ENCODE results near the gene EYA2.

EYA2 gene

DNA sequence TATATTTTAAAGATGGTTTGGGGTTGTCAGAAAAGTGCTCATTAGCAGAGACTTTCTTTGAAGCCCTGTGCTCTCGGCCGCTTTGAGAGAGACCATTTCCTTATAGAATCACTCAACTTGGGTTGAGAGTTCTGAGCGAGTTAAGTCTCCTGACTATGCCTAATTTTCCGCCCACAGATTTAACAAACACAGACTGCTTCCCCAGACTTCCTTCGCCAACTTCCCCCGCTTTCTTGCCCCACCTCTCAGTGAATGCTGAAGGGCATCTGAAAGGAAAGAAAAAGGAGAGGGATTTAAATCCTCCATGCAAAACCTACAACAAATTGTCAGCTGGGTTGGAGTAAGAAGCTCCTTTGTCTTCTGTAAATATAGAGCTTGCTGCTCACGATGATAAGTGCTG is 224.0 kb downstream of the EYA2 start:
- no peak for DNase-seq

DNA sequence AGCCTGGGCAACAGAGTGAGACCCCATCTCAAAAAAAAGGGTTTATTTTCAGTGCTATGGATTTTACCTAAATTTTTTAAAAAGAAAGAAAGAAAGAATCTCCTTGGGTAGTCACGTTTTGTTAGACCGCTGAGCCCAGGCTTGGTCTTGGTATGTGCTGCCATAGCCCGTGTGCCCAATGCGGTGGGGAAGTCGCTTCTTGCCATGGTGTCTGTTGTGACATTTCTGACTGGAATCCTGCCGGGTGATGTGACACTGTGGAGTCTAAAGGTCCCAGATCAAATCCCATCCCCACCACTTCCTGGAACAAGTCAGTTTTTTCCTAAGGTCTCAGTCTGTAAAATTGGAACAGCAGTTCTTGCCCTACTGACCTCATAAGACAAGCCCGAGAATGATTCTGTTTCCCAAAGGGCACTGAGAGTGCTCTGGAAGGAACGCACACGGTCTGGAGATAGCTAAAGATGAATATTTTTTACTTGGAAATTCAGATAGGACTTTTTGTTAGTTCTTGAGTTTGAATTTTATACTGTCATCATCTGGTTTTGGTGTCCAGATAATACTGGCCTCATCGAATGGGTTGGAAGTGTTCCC is 225.8 kb downstream of the EYA2 start:
- DNase-seq = no peak

DNA sequence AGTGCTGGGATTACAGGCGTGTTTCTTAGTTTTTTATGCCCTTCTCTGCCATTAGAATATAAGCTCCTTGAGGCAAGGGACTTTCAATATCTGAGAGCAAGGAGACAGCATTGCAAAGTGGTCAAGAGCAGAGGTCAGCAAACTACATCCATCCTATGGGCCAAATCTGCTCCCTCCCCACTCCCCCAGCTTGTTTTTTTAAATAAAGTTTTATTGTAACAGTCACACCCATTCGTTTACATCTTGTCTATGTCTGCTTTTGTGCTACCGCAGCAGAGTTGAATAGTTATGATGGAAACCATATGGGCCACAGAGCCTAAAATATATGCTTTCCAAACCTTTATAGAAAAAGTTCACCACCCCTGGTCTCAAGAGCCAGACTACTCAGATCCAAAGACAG is 227.9 kb downstream of the EYA2 start:
- no peak for DNase-seq

DNA sequence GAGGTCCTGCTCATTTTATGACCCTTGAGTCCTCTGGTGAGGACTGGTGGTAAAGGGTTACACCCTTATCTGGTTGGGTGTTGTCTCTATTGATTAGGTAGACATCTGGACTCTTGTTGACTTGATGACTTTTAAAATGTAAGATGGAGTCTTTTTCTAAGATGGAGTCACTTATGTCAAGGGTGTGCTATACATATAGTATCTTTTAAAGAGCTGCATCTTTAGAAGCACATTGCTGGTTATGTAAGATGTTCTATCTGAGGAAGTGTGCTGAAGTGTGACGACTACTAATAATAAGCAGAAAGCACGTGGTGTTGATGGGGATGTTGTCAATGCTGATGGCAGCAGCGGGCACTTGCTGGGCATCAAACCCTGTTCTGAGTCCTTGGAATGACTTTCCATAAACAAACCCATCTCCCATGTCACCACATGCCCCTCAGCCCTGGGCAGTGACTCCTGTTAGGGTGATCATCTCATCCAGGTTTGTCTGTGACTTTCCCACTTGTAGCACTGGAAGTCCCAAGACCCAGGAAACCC is 229.6 kb downstream of the EYA2 start:
- no peak for DNase-seq

DNA sequence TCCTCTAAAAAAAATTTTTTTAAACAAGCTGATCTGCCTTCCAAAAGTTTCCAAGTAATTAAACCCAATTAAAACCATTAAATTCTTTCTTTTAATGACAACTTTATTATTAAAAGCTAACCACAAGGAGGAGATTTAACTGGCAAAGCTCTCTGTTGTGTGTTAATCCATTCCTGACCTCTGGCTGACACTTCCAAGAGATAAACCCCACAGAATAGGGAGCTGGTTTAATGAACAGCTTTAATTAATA is 230.8 kb downstream of the EYA2 start:
- DNase-seq = no peak

DNA sequence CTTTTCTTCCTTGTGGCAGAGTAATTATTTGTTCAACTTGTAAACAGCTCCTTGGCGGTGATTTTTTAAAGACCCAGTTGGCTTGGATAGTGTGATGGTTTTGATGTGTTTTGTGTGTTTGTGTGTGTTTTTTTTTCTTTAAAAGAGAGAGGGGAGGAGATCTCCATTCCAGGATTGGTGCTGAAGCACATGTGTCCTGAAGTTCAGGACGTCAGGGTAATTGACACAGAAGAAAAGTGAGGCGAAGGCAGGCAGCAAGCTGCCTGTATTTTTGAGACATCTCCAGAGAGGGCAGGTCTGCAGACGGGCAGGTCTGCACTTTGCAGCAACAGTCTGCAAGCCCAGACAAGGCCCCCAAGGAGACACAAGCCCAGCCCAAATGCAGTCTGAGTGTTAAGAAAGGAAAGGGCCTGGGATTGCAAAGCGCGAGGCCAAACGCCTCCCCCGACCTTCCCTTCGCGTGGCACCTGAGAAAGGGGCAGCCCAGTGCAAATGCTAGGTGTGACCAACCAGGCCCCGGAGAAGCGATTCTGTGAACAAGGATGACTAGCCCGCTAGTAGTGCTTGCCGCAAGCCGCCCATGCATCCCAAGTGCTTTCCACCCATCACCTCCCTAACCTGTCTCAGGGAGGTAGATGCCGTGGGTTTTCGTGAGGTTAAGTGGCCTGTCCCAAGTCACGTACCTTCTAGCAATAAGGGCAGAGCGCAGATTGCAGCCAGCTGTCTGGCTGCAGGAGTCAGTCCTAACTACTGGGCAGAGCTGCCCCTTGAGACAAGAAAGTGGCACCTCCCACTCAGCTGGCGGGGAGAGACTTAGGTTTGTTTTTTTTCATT is 231.3 kb downstream of the EYA2 start:
- DNase-seq = no peak

DNA sequence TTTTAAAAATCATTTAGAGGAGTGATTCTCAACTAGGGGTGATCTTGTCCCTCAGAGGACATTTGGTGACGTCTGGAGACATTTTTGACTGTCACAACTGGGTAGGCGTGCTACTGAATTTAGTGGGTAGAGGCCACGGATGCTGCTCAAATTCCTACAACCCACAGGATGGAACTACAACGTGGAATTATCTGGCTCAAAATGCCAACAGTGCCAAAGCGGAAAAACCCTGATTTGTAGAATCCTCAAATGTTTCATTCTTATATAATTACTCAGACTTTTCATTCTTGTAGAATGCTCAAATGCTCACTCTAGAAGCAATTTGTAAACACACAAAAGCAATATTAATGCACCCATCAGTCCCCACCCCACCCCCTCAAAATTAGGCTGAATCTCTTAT is 232.1 kb downstream of the EYA2 start:
- DNase-seq = no peak

DNA sequence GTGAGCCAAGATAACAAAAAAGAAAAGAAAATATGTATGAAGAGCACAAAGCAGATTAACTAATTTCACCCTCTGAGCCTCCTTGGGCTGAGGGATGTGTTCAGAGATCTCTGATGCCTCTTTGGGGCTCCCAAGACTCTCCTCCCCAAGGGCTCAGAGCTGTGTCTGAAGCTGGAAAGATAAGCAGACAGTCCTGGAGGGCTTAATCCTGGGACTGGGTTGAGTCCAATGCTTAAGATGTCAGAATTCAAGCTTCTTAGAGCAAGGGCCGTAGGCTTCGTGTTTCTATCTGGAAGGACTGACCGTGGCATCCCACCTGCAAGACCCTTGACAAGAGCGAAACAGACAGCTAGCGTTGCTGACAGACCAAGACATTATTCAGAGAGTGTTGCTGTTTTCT is 232.9 kb downstream of the EYA2 start:
- no peak for DNase-seq

DNA sequence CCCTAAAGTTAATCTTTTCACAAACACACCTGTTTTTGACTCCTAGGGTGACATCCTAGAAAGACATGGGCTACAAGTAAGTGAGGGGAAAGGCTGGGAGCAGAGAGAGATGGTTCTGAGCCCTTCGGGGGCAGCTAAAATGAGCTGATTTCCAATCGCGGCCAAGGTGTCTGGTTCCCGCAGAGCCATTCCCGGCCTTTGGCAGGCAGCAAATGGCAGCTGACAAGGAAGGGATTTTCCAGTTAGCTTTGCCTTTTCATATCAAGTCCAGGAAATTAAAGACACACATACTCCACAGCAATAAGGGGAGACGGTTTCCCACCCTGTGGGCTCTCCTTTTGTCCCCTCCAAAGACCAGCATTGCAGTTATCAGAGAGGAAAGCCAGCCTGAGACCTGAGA is 233.4 kb downstream of the EYA2 start:
- DNase-seq = no peak

DNA sequence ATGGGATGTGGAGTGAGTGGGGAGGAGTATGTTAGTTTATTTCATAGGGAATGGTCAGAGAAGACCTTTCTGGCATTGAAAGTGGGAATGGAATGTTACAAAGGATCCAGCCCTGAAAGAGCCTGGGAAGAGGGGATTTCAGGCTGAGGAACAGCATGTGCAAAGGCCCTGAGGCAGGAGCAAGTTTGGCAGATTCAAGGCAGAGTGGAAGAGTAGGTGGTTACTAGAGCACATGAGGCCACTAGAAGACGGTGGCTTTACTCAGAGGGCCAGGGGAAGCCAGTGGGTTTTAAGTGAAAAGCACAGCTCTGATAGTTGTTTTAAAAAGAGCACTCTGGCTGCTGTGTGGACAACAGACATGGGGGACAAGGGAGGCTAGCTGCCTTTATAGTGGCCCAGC is 234.7 kb downstream of the EYA2 start:
- no peak for DNase-seq

DNA sequence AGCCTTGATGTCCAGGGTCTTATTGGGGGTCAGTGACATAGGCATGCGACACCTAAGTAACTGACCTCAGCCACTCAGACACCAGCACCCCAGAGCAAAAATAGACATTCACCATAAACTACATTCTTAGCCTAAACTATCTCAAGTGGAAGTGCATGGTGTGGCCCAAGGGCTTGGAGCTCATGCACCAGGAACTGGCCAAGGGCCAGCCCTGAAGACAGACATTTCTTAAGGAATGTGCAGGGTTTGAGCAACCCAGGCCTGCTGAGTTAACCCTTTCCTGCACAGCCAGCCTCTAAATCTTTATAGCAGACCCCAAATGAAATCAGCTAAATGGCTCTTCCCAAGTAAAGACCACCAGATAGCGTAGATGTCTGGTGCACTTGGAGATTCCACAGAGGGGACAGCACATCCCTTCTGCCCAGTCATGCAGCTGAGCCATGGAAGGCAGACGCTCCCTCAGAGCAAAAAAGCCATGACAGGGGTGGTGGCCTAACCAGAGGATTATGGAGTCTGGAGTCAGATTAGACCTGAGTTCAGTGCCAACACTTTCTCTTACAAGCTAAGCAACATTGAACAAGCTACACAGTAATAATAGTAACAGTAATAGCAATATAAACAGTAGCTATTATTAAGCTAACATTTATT is 239.3 kb downstream of the EYA2 start:
- no peak for DNase-seq

DNA sequence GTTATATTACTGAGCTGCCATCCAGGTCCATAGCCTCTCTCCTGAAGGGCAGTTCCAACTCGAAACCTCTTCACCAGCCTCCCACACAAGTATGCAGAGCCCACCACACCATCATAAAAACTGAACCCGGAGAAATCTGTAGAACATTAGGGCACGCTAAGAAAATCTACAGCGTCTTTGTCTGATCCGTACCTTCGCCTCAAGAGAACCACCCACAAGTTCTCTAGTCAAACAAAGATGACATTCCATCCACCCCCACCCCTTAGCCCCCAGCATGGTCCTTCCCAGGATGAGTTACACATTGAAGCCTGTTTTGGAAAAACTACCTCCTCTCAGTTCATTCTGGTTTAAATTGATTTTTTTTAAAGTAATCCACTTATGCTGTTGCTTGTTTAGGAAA is 242.1 kb downstream of the EYA2 start:
- no peak for DNase-seq

DNA sequence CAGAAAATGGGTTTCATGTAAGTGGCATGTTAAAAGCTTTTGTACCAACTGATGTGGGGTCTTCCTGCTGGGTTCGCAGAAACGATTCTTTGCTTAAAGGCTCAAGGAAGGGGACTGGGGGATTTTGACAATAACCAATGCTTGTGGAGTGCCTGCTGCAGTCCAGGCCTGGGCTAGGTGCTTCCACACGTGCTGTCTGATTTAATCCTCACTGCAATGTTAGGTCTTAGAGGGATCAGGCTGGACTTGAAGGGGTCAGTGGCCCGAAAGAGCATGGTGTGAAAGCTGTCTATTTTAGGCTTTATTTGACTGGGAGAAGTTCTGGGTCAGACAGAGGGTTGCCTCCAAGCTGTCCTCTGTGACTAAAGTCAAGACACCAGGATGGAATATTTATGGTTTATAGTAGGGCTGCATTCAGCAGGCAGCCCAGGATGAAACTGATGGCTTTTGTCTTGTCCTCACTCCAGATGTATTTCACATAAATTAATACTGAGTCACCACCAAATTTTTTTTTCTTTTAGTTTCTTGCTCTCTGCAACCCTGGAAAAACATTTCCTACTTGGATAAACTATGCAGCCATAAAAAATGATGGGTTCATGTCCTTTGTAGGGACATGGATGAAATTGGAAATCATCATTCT is 242.7 kb downstream of the EYA2 start:
- no peak for DNase-seq

DNA sequence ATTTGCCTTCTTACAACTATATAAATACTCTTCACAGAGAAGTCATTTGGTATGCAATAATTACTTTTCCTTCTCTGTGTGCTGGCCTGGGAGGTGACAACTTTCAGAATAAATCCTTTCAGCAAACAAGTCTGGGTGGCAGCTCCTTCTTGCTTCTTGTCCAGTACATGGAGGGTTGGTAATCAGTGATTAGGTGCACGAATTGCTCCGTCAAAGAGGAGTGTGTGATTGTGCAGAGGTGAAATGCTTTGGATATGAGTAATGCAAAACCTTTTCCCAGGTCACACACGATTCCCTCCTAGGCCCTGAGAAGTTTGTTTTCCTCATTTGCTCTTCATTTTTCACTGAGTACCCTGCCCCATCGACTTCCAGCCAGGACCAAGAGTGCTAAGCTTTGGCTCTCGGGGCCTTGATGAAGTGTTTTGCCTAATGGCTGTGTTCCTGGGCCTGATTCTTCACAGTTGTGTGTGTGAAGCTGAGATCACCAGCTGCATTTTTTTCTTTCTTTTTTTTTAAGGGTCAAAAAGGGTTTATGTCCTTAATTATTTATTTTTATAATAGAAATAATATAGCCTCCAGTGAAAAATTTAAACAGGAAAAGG is 245.4 kb downstream of the EYA2 start:
- no peak for DNase-seq

DNA sequence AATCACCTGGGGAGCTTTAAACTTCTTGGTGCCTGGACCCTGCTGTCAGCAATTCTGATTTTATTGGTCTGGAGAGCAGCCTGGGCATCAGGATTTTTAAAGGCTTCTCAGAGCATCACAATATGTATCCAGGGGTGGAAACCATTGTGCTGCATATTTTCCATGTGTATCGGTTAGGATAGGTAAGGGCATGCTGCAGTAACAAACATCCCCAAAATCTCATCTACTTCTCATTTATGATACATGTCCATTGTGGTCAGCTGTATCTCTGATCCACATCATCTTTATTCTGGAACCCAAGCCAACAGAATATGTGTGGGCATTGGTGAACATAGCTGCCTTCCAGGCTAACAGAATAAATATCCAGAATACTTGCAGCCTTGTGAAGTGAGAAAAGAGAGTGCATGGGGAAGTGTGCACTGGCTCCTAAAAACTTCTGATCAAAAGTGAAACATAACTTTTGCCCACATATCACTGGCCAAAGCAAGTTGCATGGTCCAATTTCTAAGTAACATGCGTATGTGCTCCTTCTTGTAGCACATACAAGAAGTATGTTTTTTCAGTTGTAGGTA is 246.8 kb downstream of the EYA2 start:
- DNase-seq = no peak

DNA sequence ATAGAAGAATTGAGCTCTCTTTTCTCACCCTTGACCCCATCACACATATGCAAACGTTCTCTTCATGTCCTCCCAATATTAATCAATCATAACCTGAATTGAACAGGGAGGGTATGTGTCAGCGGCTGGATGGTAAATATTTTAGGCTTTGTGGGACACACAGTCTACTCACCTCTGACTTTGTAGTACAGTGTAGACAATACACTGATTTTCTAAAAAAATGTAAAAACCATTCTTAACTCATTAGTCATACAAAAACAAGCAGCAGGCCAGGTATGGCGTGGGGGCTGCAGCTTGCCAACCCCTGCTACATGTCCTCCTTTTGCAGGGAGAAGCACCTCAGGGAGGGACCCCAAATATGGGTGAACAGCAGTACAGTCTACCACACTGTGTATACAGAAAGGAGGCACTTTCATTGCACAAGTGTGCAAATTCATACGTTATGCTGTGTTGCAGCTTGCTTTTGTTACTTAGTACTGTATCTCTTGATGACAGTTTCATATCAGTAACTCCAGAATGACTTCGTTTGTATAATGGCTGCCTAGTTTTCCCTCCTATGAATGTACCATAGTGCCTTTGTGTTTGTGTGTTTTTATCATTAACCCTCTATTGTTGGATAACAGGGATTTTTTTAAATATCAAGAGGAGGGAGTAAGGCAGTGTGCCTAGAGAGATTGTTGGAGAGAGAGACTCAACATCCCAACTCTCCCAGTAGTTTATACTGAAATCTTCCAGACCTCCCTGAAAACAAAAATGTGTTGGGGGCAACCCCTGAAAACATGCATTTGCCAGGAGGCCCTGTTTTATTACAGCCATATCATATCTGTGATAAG is 247.5 kb downstream of the EYA2 start:
- no peak for DNase-seq

DNA sequence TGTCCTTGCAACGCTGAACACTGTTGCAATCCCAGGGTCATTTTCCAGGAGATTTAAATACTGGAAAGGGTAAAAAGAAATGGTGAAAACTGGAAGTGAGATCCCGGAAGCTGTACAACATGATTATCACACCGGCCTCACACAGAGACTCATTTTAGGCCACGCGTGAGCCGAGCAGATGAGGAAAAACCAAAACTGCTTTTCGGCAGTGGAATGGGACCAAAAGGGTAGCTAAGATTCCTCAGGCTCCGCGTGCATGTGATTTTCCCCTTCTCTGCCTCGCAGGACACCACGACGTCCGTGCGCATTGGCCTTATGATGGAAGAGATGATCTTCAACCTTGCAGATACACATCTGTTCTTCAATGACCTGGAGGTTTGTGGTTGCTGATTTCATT is 248.1 kb downstream of the EYA2 start:
- DNase-seq = no peak

DNA sequence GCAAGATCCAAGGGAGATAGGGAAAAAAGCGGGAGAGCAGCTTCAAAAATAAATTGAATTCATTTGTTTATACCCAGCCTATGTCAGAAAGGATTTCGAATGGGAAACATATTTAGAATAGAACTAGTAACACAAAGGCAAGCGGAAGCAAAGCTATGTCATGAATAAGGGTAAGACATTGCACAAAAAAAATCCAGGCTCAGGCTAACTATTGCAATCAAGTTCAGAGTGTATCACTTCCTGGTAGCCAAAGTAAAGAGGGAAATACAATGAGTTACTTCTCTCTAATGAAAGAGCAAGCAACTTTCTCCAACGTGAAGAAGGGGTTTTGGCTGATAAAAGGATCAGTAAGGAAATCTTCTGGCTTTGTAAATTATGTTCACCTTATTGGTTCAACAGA is 249.0 kb downstream of the EYA2 start:
- no peak for DNase-seq

DNA sequence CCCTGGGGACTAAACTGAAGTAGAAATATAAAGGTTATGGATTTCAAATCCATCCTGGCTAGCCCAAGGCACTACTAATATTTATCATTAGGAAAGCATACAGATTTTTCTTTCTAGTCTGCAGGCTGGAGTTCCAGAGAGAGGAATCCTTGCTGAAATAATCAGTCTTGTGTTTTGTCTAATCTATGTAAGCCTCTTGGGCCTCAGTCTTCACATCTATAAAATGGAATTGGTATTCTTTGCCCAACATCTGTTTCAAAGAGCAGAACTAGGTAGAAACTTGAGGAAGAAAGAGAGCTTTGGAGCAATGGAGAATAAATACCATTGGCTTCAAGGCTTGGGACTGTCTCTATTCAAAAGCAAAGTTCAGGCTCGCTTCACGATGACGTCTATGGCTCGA is 249.8 kb downstream of the EYA2 start:
- no peak for DNase-seq

DNA sequence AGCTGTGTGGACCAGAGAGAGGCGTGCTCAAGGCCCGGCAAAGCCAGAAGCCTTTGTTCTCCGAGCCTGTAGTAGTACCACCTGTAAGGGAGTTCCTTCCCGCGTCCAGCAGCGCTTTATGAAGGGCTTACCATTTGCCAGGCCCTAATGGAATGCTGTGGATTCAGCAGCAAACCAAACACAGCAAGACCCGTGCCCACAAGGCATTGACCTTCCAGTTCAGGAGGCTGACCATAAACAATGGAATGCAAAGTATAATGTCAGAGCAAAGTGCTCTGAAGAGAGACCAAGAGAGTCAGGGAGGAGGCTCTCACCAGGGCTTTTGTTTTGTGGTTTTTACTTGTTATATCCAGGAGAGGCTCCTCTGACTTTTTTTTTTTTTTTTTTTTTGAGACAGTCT is 252.0 kb downstream of the EYA2 start:
- DNase-seq = no peak

DNA sequence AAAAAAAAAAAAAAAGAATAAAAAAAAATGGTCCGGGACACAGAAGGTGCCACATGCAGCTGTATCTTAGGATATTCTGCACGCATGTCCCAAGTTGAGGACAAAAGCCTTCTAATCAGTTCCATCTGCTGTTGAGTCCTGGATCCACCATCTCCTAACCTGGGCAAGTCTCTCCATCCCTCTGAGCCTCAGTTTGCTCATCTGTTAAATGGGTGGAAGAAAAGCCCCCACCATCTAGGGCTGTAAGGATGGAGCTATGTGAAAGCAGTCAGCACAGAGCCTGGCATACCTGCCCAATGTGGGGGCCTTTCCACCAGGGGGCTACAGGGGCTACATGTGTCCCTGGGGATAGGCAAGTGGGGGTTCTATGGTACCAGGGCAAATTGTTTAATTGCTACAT is 253.4 kb downstream of the EYA2 start:
- DNase-seq = no peak

DNA sequence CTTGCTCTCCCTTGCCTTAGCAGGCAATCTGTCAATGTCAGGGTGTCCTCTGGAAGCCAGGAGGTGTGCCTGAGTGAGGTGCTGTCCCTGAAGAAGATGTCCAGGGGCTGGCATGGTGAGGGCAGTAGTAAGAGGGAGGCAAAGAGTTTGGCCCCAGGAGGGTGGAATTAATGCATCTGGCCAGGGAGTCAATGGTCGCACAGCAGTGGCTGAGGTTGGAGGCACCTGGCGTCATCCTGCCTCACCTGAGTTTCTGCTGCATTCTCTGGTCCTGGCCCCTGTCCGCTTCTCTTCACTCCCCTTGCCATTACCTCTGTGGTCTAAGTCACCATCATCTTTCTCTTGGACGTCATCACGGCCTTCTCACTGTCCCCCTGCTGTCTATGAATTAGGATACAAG is 255.3 kb downstream of the EYA2 start:
- no peak for DNase-seq
